ENCODE measurements around the gene HCLS1.
"Not testable (repeated sequence)": the region's sequence is repeated elsewhere in the genome, so short reads cannot be mapped to it uniquely, and the experiment has no call there.

HCLS1 gene

DNA sequence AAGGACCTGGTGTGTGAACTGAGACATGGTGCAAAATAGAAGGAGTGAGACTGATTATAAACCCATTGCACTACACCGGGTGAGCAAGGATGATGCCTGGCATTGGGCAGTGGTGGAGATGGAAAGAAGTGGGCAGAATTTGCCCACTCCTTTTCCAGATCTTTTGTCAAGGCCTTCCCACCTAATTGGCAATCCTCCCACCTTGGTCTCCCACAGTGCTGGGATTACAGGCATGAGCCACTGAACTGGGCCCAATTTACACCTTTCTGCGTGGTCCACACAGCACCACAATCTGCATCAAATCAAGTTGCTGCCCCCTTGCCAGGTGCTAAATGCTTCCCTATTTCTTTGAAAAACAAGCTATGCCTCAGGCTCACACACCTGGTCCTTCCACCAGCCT is 62.1 kb downstream of the HCLS1 start:
- H2AFZ ChIP-seq (ENCODE audit: low read length), result no peak overlapping the region
- no peaks in the 10 kb centered on the region for H3K36me3 ChIP-seq (ENCODE audit: insufficient read depth, low read length)
- no peaks in the 10 kb centered on the region for H3K9me3 ChIP-seq (ENCODE audit: insufficient read depth, low read depth, low read length)
- H3F3A ChIP-seq (ENCODE audit: low read depth), result no peaks in the 10 kb centered on the region
- H3K4me2 ChIP-seq (ENCODE audit: low read depth, low read length, poor library complexity, severe bottlenecking), result no peak overlapping the region
- no peak for TF ChIP-seq EZH2phosphoT487 (IDR thresholded peaks at IDR 0.05; ENCODE audit: borderline replicate concordance)
- TF ChIP-seq, protein P1, sequence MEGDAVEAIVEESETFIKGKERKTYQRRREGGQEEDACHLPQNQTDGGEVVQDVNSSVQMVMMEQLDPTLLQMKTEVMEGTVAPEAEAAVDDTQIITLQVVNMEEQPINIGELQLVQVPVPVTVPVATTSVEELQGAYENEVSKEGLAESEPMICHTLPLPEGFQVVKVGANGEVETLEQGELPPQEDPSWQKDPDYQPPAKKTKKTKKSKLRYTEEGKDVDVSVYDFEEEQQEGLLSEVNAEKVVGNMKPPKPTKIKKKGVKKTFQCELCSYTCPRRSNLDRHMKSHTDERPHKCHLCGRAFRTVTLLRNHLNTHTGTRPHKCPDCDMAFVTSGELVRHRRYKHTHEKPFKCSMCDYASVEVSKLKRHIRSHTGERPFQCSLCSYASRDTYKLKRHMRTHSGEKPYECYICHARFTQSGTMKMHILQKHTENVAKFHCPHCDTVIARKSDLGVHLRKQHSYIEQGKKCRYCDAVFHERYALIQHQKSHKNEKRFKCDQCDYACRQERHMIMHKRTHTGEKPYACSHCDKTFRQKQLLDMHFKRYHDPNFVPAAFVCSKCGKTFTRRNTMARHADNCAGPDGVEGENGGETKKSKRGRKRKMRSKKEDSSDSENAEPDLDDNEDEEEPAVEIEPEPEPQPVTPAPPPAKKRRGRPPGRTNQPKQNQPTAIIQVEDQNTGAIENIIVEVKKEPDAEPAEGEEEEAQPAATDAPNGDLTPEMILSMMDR (conservative IDR thresholded peaks at IDR 0.05; ENCODE audit: low read length), result no peak
- H3K27me3 ChIP-seq (ENCODE audit: insufficient read depth, low read length, poor library complexity, severe bottlenecking), result no peaks in the 10 kb centered on the region
- no peaks in the 10 kb centered on the region for H3K4me1 ChIP-seq (ENCODE audit: insufficient read depth, low read length, poor library complexity, severe bottlenecking)
- H3K4me3 ChIP-seq (ENCODE audit: low read length, poor library complexity, severe bottlenecking), result no peak overlapping the region
- no peaks in the 10 kb centered on the region for H4K20me1 ChIP-seq (ENCODE audit: insufficient read depth, low read length, poor library complexity, severe bottlenecking)
- H3K79me2 ChIP-seq (ENCODE audit: insufficient read depth, low read length), result no peaks in the 10 kb centered on the region
- no peaks in the 10 kb centered on the region for H3K9me2 ChIP-seq (replicated peaks; ENCODE audit: low read depth, low read length)
- H3K9ac ChIP-seq (ENCODE audit: low read depth, low read length, poor library complexity, severe bottlenecking), result no peak overlapping the region

DNA sequence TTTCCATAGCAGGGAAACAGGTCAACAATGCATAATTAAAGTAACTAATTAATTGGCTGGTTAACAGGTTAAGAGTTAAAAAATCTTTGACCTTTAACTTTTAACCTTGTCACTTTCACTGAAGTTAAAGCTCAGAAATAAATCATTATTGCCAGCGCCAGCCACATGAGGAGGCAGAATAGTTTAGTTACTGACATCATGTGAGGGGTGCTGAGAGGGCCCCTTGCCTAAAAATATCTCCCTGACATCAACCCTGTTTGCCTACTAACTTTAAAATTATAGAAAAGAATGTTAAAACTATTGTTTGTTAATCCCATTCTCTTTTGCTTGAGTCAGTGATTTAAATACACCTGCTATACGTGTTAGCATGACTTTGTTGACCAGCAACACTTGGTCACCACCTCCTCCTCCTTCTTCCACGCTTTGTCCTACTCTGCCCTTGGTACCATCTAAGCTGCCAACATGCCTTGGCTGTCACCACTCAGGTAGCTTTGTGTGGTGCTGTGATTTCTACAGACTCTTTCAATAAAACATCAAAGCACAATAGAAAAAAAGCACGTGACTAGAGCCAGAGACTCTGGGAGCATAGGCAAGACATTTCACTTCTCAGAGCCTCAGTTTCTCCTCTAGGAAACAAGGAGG is 64.8 kb downstream of the HCLS1 start:
- Histone ChIP-seq H2AFZ (ENCODE audit: low read length) (no peak overlapping the region), H3K36me3 (ENCODE audit: insufficient read depth, low read length) (no peaks in the 10 kb centered on the region), H3K9me3 (ENCODE audit: insufficient read depth, low read depth, low read length) (no peaks in the 10 kb centered on the region), H3K4me3 (ENCODE audit: low read length, poor library complexity, severe bottlenecking) (no peak overlapping the region), H3K9ac (ENCODE audit: low read depth, low read length, poor library complexity, severe bottlenecking) (no peak overlapping the region), H3K79me2 (ENCODE audit: insufficient read depth, low read length) (no peaks in the 10 kb centered on the region), H3F3A (ENCODE audit: low read depth) (no peaks in the 10 kb centered on the region), H4K20me1 (ENCODE audit: insufficient read depth, low read length, poor library complexity, severe bottlenecking) (no peaks in the 10 kb centered on the region), H3K27me3 (ENCODE audit: insufficient read depth, low read length, poor library complexity, severe bottlenecking) (no peaks in the 10 kb centered on the region), H3K4me2 (ENCODE audit: low read depth, low read length, poor library complexity, severe bottlenecking) (no peak overlapping the region), H3K9me2 (replicated peaks; ENCODE audit: low read depth, low read length) (no peaks in the 10 kb centered on the region), H3K4me1 (ENCODE audit: insufficient read depth, low read length, poor library complexity, severe bottlenecking) (no peaks in the 10 kb centered on the region)
- TF ChIP-seq, protein P1 (conservative IDR thresholded peaks at IDR 0.05; ENCODE audit: low read length), result no peak
- no peak for TF ChIP-seq EZH2phosphoT487 (IDR thresholded peaks at IDR 0.05; ENCODE audit: borderline replicate concordance)

DNA sequence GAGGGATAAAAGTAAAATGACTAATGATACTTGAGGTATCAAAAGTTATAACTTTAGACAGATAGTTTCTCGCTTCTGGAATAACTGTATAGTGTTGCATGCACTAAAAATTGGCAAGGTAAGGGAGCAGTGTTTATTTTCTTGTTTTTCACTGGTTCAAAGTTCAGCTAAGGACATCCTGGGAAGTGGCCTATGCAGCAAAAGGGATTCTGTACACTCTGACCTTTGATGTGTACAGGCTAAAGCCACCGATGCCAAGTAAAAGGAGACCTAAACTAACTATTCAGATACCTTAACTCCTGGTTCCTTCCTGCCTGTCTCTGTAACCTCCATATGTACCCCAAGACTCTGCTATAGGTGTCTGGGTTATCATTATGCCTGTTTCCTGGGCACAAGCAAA is 65.9 kb downstream of the HCLS1 start:
- no peaks in the 10 kb centered on the region for H3K79me2 ChIP-seq (ENCODE audit: insufficient read depth, low read length)
- no peak for TF ChIP-seq EZH2phosphoT487 (IDR thresholded peaks at IDR 0.05; ENCODE audit: borderline replicate concordance)
- TF ChIP-seq, protein P1 (conservative IDR thresholded peaks at IDR 0.05; ENCODE audit: low read length), result no peak
- no peaks in the 10 kb centered on the region for H3K36me3 ChIP-seq (ENCODE audit: insufficient read depth, low read length)
- no peak overlapping the region for H3K9ac ChIP-seq (ENCODE audit: low read depth, low read length, poor library complexity, severe bottlenecking)
- H2AFZ ChIP-seq (ENCODE audit: low read length), result no peak overlapping the region
- no peaks in the 10 kb centered on the region for H3K27me3 ChIP-seq (ENCODE audit: insufficient read depth, low read length, poor library complexity, severe bottlenecking)
- no peaks in the 10 kb centered on the region for H3K9me2 ChIP-seq (replicated peaks; ENCODE audit: low read depth, low read length)
- no peaks in the 10 kb centered on the region for H4K20me1 ChIP-seq (ENCODE audit: insufficient read depth, low read length, poor library complexity, severe bottlenecking)
- H3K4me1 ChIP-seq (ENCODE audit: insufficient read depth, low read length, poor library complexity, severe bottlenecking), result no peaks in the 10 kb centered on the region
- H3F3A ChIP-seq (ENCODE audit: low read depth), result no peaks in the 10 kb centered on the region
- H3K4me3 ChIP-seq (ENCODE audit: low read length, poor library complexity, severe bottlenecking), result no peak overlapping the region
- no peaks in the 10 kb centered on the region for H3K9me3 ChIP-seq (ENCODE audit: insufficient read depth, low read depth, low read length)
- no peak overlapping the region for H3K4me2 ChIP-seq (ENCODE audit: low read depth, low read length, poor library complexity, severe bottlenecking)

DNA sequence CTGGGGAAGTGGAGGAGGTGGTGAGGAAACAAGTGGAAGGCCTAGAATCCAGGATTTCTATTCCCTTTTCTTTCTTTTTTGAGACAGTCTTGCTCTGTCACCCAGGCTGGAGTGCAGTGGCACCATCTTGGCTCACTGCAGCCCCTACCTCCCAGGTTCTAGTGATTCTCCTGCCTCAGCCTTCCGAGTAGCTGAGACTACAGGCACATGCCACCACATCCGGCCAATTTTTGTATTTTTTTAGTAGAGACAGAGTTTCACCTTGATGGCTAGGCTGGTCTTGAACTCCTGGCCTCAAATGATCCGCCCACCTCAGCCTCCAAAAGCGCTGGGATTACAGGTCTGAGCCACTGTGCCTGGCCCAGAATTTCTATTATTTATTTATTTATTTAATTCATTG is 66.9 kb downstream of the HCLS1 start:
- not testable (repeated sequence) for H4K20me1 ChIP-seq (ENCODE audit: insufficient read depth, low read length, poor library complexity, severe bottlenecking); H3K4me3 ChIP-seq (ENCODE audit: low read length, poor library complexity, severe bottlenecking); H3K79me2 ChIP-seq (ENCODE audit: insufficient read depth, low read length); H3F3A ChIP-seq (ENCODE audit: low read depth); H3K9me3 ChIP-seq (ENCODE audit: insufficient read depth, low read depth, low read length); H3K4me1 ChIP-seq (ENCODE audit: insufficient read depth, low read length, poor library complexity, severe bottlenecking); H2AFZ ChIP-seq (ENCODE audit: low read length); H3K4me2 ChIP-seq (ENCODE audit: low read depth, low read length, poor library complexity, severe bottlenecking); H3K27me3 ChIP-seq (ENCODE audit: insufficient read depth, low read length, poor library complexity, severe bottlenecking); H3K36me3 ChIP-seq (ENCODE audit: insufficient read depth, low read length); H3K9me2 ChIP-seq (replicated peaks; ENCODE audit: low read depth, low read length); H3K9ac ChIP-seq (ENCODE audit: low read depth, low read length, poor library complexity, severe bottlenecking)
